Ramos (cell line): Measurements from ENCODE around the gene ROCK2.

Experiments used
- in situ Hi-C: fragments of 300-500 bp; cut with MboI; formaldehyde crosslinking; loops from one replicate; pipeline ENCODE4 v1.14.3; 2022; ENCODE audit warnings: low sequenced_read_pairs; ENCODE audit not compliant: unreplicated experiment

Gene ROCK2

DNA sequence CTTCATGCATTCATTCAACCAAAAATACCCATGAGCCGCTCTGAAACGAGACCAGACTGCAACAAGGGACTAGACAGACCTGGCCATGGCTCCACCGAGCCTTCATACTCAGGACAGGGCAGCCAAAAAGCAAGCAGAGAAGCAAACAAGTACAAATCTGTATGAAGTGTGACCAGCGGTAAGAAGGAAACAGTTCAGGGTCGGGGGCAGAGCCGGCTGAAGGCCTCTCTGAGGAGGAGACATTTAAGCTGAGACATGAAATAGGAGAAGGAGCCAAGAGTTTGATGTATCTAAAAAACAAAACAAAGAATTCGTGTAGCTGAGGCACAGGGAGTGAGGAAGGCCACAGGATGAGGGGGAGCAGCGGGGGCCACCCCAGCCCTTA lies 210.5 kb downstream of the ROCK2 start:
- in situ Hi-C loops: loop anchor here (10.0 kb wide), 2 partner anchors 311 to 451 kb away; no protein-coding TSS in a partner anchor

DNA sequence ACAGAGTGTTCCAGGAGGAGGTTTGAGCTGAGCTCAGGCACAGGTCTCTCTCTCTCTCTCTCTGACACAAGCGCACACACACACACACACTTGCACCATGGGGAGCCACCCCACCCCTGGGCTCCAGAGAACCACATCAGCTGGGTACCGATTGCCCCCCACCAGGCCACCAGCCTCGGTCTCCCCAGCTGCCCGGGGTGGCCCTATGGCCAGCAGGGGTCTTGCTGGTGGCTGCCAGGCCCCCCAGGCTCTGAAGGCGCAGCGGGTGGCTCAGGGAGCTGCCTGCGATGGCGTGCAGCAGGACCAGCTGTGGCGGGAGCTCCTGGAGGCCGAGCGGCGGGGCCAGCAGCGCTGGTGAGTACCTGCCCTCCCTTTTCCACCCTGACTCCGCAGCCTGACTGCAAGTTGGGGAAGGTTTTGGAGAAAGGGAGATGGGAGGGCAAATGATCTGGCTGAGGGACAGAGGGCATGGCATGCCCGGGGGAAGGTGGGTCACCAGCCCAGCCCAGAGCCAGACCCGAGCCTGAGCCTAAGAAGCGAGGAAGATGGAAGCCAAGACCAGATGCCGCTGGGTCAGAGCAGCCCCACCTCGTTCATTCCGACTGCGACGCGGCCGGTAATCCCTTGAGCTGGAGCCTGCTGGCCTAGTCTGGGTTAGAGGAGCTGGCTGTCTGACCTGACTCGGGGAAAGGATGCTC lies 211.0 kb downstream of the ROCK2 start:
- in situ Hi-C loops: loop anchor here (10.0 kb wide), 2 partner anchors 311 to 451 kb away; no protein-coding TSS in a partner anchor

DNA sequence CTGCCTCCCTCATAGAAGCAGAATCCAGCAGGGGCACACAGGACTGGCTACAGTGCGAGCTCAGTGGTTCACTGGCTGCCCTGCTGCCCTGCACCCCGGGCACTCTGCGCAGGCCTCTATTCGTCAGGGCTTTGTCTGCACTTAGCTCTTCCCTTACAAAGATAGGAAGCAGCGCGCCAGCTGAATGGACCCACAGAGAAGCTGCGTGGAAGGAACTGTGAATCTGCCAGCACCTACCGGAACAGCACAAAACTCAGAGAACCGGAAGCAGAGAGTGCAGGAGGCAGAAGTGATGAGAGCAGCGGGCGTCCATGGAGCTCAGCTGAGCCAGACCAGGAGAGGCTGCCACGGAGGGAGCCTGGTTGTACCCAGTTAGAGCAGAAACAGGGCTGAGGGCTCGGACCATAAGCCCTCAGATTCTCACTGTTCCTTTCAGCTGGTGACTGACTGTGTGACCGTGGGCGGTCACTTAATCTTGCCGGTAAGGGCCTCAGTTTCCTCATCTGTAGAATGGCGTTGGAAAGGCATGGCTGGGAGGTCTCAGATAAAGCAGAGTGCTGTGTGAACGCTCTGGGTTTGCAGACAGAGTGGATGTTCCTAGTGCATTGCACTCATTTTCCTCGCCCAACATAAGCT lies 212.3 kb downstream of the ROCK2 start:
- in situ Hi-C loops: loop anchor here (10.0 kb wide), 2 partner anchors 313 to 453 kb away; no protein-coding TSS in a partner anchor

DNA sequence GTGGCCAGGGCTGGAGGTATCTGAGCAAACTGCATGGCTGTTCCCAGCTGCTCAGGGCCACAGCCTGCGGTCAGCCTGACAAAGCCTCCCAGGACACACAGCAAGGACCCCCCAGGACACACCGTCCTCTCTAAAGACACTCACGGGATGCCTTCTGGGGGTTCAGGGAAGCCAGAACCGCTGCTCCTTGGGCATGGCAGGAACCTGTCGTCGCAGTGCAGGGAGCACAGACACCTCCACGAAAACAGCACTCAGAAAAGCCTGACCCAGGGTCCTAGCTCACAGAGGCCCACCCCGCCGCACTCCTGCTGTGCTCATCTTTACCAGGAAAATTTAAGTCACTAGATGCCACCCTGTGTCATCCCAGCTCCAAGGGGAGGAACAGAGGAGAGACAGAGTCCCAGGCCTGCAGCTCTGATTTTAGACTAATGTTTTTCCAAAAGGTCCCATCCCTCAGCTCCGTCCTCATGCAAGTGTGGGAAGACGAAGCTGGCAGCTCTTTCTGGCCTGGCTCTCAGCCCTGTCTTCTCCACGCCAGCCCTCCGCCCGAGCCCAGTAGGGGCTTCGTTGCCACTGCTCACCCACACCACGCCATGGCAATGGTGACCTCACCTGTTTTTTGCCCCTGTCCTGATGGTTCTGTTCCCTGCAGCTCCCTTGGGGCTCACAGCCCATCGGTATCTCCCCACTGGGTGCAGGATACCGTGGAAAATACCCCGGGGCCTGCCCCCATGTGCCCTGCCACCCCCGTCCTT lies 213.1 kb downstream of the ROCK2 start:
- in situ Hi-C loops: loop anchor here (10.0 kb wide), 2 partner anchors 313 to 453 kb away; no protein-coding TSS in a partner anchor
